Trophoblast cell (in vitro differentiated cells and primary cell): ENCODE data around the gene RNF144B.

Experiments used
- DNase-seq, 2 donors: peaks; one replicate each; pipeline ENCODE4 v3.0.0-alpha.2; 2016
- H2AFZ ChIP-seq: 2 replicates; pipeline ENCODE4 v1.6.1; 2013; ENCODE audit warnings: low read length, moderate library complexity, mild to moderate bottlenecking; ENCODE audit not compliant: insufficient read depth, poor library complexity
- H2AK5ac ChIP-seq: 2 replicates; pipeline ENCODE4 v1.6.1; 2013; ENCODE audit warnings: mild to moderate bottlenecking, low read length
- H2BK120ac ChIP-seq: 2 replicates; pipeline ENCODE4 v1.6.1; 2013; ENCODE audit warnings: low read length, mild to moderate bottlenecking, moderate library complexity; ENCODE audit not compliant: insufficient read depth, poor library complexity
- H2BK12ac ChIP-seq: 2 replicates; pipeline ENCODE4 v1.6.1; 2013; ENCODE audit warnings: mild to moderate bottlenecking, low read length, moderate library complexity
- H2BK5ac ChIP-seq: 2 replicates; pipeline ENCODE4 v1.6.1; 2013; ENCODE audit warnings: low read length, low read depth, moderate library complexity, mild to moderate bottlenecking; ENCODE audit not compliant: poor library complexity
- H3K14ac ChIP-seq: 2 replicates; pipeline ENCODE4 v1.6.1; 2013; ENCODE audit warnings: mild to moderate bottlenecking, low read length
- H3K18ac ChIP-seq: 2 replicates; pipeline ENCODE4 v1.6.1; 2013; ENCODE audit warnings: mild to moderate bottlenecking, low read length
- H3K23ac ChIP-seq: 2 replicates; pipeline ENCODE4 v1.6.1; 2013; ENCODE audit warnings: low read length
- H3K27ac ChIP-seq: 2 replicates; pipeline ENCODE4 v1.5.1; 2013; ENCODE audit warnings: low read depth, mild to moderate bottlenecking, inconsistent platforms, low read length, moderate library complexity
- H3K27me3 ChIP-seq: 2 replicates; pipeline ENCODE4 v1.6.1; 2013; ENCODE audit warnings: inconsistent platforms, mild to moderate bottlenecking, low read length, moderate library complexity; ENCODE audit not compliant: insufficient read depth
- H3K36me3 ChIP-seq, 2 experiments: 1 replicate in 1 of 2; 2 replicates in 1 of 2; pipeline ENCODE4 v1.6.1; 2013; ENCODE audit warnings: low read length in 2 of 2, mild to moderate bottlenecking in 2 of 2, moderate library complexity in 1 of 2; ENCODE audit not compliant: insufficient read depth in 2 of 2, control insufficient read depth in 1 of 2
- H3K4ac ChIP-seq: 2 replicates; pipeline ENCODE4 v1.6.1; 2013; ENCODE audit warnings: low read depth, mild to moderate bottlenecking, low read length, moderate library complexity
- H3K4me1 ChIP-seq, 2 experiments: 1 replicate in 1 of 2; 2 replicates in 1 of 2; pipeline ENCODE4 v1.6.1; 2013; ENCODE audit warnings: low read length in 2 of 2, mild to moderate bottlenecking in 2 of 2, moderate library complexity in 1 of 2; ENCODE audit not compliant: insufficient read depth in 2 of 2, control insufficient read depth in 1 of 2
- H3K4me2 ChIP-seq: 2 replicates; pipeline ENCODE4 v1.6.1; 2013; ENCODE audit warnings: inconsistent platforms, mild to moderate bottlenecking, low read length, moderate library complexity
- H3K4me3 ChIP-seq: 2 replicates; pipeline ENCODE4 v1.5.1; 2013; ENCODE audit warnings: mild to moderate bottlenecking, low read depth, low read length, inconsistent platforms
- H3K79me1 ChIP-seq: one replicate; pipeline ENCODE4 v1.6.1; 2013; ENCODE audit warnings: low read length
- H3K79me2 ChIP-seq: 2 replicates; pipeline ENCODE4 v1.6.1; 2013; ENCODE audit warnings: low read length, mild to moderate bottlenecking; ENCODE audit not compliant: control insufficient read depth, insufficient read depth, poor library complexity
- H3K9ac ChIP-seq: 2 replicates; pipeline ENCODE4 v1.6.1; 2013; ENCODE audit warnings: mild to moderate bottlenecking, low read length
- H3K9me3 ChIP-seq: 2 replicates; pipeline ENCODE4 v1.6.1; 2013; ENCODE audit warnings: low read depth, mild to moderate bottlenecking, control low read depth, inconsistent platforms, low read length; ENCODE audit not compliant: insufficient read depth
- H4K12ac ChIP-seq: 2 replicates; pipeline ENCODE4 v1.6.1; 2013; ENCODE audit warnings: low read depth, mild to moderate bottlenecking, low read length, moderate library complexity
- H4K8ac ChIP-seq: 2 replicates; pipeline ENCODE4 v1.6.1; 2013; ENCODE audit warnings: low read depth, mild to moderate bottlenecking, low read length, moderate library complexity
- H4K91ac ChIP-seq: one replicate; pipeline ENCODE4 v1.6.1; 2013; ENCODE audit warnings: low read depth, mild to moderate bottlenecking, low read length, moderate library complexity
- WGBS: extraction: QIAGEN DNeasy Blood & Tissue Kit; methylation state at CpG from one replicate; pipeline ENCODE4 v1.1.7; 2013; ENCODE audit warnings: missing lambda C conversion rate; ENCODE audit not compliant: insufficient read length, insufficient coverage; ENCODE audit errors: extremely low coverage; 5-methylcytosine and 5-hydroxymethylcytosine counted together

Gene RNF144B

GRCh38 chr6:18388271-18388670 lies 1.1 kb downstream of the RNF144B start:
- Histone ChIP-seq H3K23ac (no peak overlapping the region), H4K91ac (no peak overlapping the region), H3K4ac (no peak overlapping the region), H3K18ac (no peak overlapping the region), H3K27ac (no peak overlapping the region), H3K27me3 (no peaks in the 10 kb centered on the region), H3K79me1 (peaks cover 2% of the 10 kb centered on the region), H3K4me3 (no peak overlapping the region), H2AFZ (no peak overlapping the region), H3K14ac (no peak overlapping the region), H2BK5ac (no peak overlapping the region), H2BK120ac (no peak overlapping the region), H4K12ac (no peak overlapping the region), H3K9ac (no peak overlapping the region), H3K36me3 (no peaks in the 10 kb centered on the region), H2AK5ac (no peak overlapping the region), H3K9me3 (no peaks in the 10 kb centered on the region), H4K8ac (no peak overlapping the region), H3K79me2 (no peaks in the 10 kb centered on the region), H3K4me1 (peaks cover 0 to 3% of the 10 kb centered on the region in 2 experiments), H3K4me2 (peak overlapping the region; percentile 29), H2BK12ac (no peak overlapping the region)
- no CpG with 5 or more reads among the region's 3 CpGs for WGBS
- no peak for DNase-seq

- H3K27me3 ChIP-seq, result no peaks in the 10 kb centered on the region
- H3K23ac ChIP-seq, result no peak overlapping the region
- DNase-seq, result peak in 1 of 2 donors; percentile 75
- peaks cover 0 to 3% of the 10 kb centered on the region in 2 experiments for H3K4me1 ChIP-seq
- H4K12ac ChIP-seq, result no peak overlapping the region
- H2BK12ac ChIP-seq, result no peak overlapping the region
- no peak overlapping the region for H2AK5ac ChIP-seq
- H3K9me3 ChIP-seq, result no peaks in the 10 kb centered on the region
- no peak overlapping the region for H3K9ac ChIP-seq
- no peak overlapping the region for H4K91ac ChIP-seq
- H3K14ac ChIP-seq, result no peak overlapping the region
- no peak overlapping the region for H4K8ac ChIP-seq
- H3K79me2 ChIP-seq, result no peaks in the 10 kb centered on the region
- H2BK5ac ChIP-seq, result no peak overlapping the region
- no peak overlapping the region for H2BK120ac ChIP-seq
- peaks cover 2% of the 10 kb centered on the region for H3K79me1 ChIP-seq
- no peaks in the 10 kb centered on the region for H3K36me3 ChIP-seq
- no peak overlapping the region for H3K4me3 ChIP-seq
- no peak overlapping the region for H3K4ac ChIP-seq
- no CpG with 5 or more reads among the region's 1 CpG for WGBS
- H3K18ac ChIP-seq, result no peak overlapping the region
- no peak overlapping the region for H3K27ac ChIP-seq
- no peak overlapping the region for H2AFZ ChIP-seq
- no peak overlapping the region for H3K4me2 ChIP-seq
Observed at GRCh38 chr6:18388942-18389341, 1.8 kb downstream of the RNF144B start.

DNA sequence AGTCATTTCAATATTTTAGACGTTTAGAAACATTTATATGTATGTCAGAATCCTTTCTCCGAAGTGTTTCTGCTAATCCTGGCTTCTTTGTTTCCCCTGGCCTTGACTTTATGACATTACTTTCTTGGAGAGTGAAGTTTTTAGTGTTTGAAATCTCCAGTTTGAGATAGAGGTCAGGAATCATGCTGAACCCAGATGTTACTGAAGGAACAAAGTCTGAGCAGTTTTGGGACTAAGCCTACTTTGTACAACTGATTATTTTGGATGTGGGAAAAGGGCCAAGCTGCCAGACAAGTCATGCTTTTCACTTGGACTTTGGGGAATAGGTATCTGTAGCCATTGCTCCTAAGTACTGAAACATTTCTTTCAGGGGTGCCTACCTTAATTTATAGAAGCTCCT lies 2.3 kb downstream of the RNF144B start:
- Histone ChIP-seq H3K79me2 (no peaks in the 10 kb centered on the region), H3K9me3 (no peaks in the 10 kb centered on the region), H4K12ac (no peak overlapping the region), H3K23ac (no peak overlapping the region), H3K4me2 (no peak overlapping the region), H3K27ac (no peak overlapping the region), H2AFZ (no peak overlapping the region), H2AK5ac (no peak overlapping the region), H3K79me1 (peaks cover 2% of the 10 kb centered on the region), H3K14ac (no peak overlapping the region), H3K4me1 (peaks cover 0 to 3% of the 10 kb centered on the region in 2 experiments), H2BK120ac (no peak overlapping the region), H4K8ac (no peak overlapping the region), H3K9ac (no peak overlapping the region), H2BK5ac (no peak overlapping the region), H3K4ac (no peak overlapping the region), H3K4me3 (no peak overlapping the region), H3K27me3 (no peaks in the 10 kb centered on the region), H2BK12ac (no peak overlapping the region), H4K91ac (no peak overlapping the region), H3K18ac (no peak overlapping the region), H3K36me3 (no peaks in the 10 kb centered on the region)
- no peak for DNase-seq
- no CpG with 5 or more reads among the region's 2 CpGs for WGBS

DNA sequence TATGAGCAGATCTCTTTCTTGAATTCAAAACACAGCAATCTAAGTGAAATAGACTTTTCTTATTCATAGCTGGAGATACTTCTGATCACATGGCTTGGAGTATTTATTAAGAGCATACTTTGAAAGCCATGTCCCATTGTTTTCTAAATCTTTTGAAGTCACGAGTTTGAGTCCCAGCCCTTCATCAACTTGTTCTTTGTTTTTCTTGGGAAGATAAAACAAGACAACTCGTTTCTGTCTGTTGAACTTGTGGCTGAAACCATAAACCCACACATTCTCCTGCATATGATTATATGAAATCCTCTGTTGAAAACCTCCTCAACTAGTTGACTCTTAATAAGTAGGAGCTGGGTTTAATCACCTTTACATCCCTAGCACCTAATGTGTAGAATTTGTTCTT lies 3.3 kb downstream of the RNF144B start:
- Histone ChIP-seq H2AFZ (no peak overlapping the region), H3K23ac (no peak overlapping the region), H3K4me1 (peaks cover 0 to 3% of the 10 kb centered on the region in 2 experiments), H3K9me3 (no peaks in the 10 kb centered on the region), H3K4me3 (no peak overlapping the region), H3K36me3 (no peaks in the 10 kb centered on the region), H3K9ac (no peak overlapping the region), H3K18ac (no peak overlapping the region), H4K91ac (no peak overlapping the region), H4K8ac (no peak overlapping the region), H2AK5ac (no peak overlapping the region), H3K4me2 (no peak overlapping the region), H3K4ac (no peak overlapping the region), H3K79me1 (peaks cover 2% of the 10 kb centered on the region), H2BK12ac (no peak overlapping the region), H2BK120ac (no peak overlapping the region), H3K79me2 (no peaks in the 10 kb centered on the region), H2BK5ac (no peak overlapping the region), H3K27ac (no peak overlapping the region), H3K14ac (no peak overlapping the region), H4K12ac (no peak overlapping the region), H3K27me3 (no peaks in the 10 kb centered on the region)
- no CpG with 5 or more reads among the region's 2 CpGs for WGBS
- no peak for DNase-seq
